GM12878 (cell line): ENCODE results near the gene FADS1. TPM values are rescaled to one million over a fixed set of nuclear protein-coding genes. Genes with fewer than 3 reads are reported as not detected.

Experiments used
- ATAC-seq: fragments of 200-7000 bp; cut with Tn5 transposase; 3 replicates; pipeline ENCODE4 v1.9.1; 2020; ENCODE audit warnings: mild to moderate bottlenecking, moderate library complexity
- BruUV-seq: library from RNA; stranded (reverse); fragments of 400-500 nt; replicated peaks from 2 replicates; lab custom pipeline; 2021; lab: Mats Ljungman, UMichigan
- CTCF ChIA-PET: fragments of 300-600 bp; sonication (Branson Sonifier 250); formaldehyde crosslinking; extraction: SDS; loops from one replicate; lab custom pipeline; 2021; ENCODE audit warnings: inconsistent platforms; lab: Yijun Ruan, JAX
- POLR2A ChIA-PET: fragments of 350-600 bp; formaldehyde crosslinking; extraction: SDS; loops from one replicate; lab custom pipeline; 2021; ENCODE audit warnings: inconsistent platforms; lab: Charles Lee
- RAD21 ChIA-PET: fragments of 300-600 bp; sonication (Branson Sonifier 250); formaldehyde crosslinking; loops from one replicate; lab custom pipeline; 2023; ENCODE audit warnings: antibody characterized with exemption; ENCODE audit not compliant: unreplicated experiment; lab: Charles Lee
- SMC1A ChIA-PET: fragments of 300-600 bp; sonication (Branson Sonifier 250); formaldehyde crosslinking; loops from one replicate; lab custom pipeline; 2023; ENCODE audit not compliant: unreplicated experiment, uncharacterized antibody; lab: Charles Lee
- DNase-seq: peaks from one replicate; pipeline ENCODE4 v3.0.0-alpha.2; 2011; ENCODE audit warnings: low read depth, low spot score
- FAIRE-seq: peaks from 3 replicates; lab custom pipeline; 2011; peaks lifted over from hg19 to GRCh38; lab: Jason Lieb, UNC
- H2AFZ ChIP-seq: 2 replicates; pipeline ENCODE4 v1.6.0; 2011; ENCODE audit warnings: low read depth, low read length, control low read depth; ENCODE audit not compliant: control insufficient read depth
- H3K27ac ChIP-seq: 2 replicates; pipeline ENCODE4 v1.5.1; 2011; ENCODE audit warnings: control low read depth; ENCODE audit not compliant: control insufficient read depth, insufficient read depth
- H3K27me3 ChIP-seq, 2 experiments: replicated peaks in 1 of 2; 2 replicates each; pipeline versions ENCODE4 v1.6.0 to v1.6.1; 2011; ENCODE audit warnings: low read length in 1 of 2; ENCODE audit not compliant: control insufficient read depth in 2 of 2, insufficient read depth in 2 of 2
- H3K36me3 ChIP-seq, 2 experiments: 2 replicates each; pipeline ENCODE4 v1.5.1; 2011; ENCODE audit warnings: low read length in 1 of 2; ENCODE audit not compliant: control insufficient read depth in 2 of 2, insufficient read depth in 2 of 2
- H3K4me1 ChIP-seq: 2 replicates; pipeline ENCODE4 v1.6.1; 2011; ENCODE audit warnings: mild to moderate bottlenecking, low read length, moderate library complexity, mixed read lengths; ENCODE audit not compliant: control insufficient read depth, insufficient read depth
- H3K4me2 ChIP-seq: 2 replicates; pipeline ENCODE4 v1.6.0; 2011; ENCODE audit warnings: control low read depth; ENCODE audit not compliant: control insufficient read depth, insufficient read depth
- H3K4me3 ChIP-seq: fragments of 200-600 bp; sonication (generic); 2 replicates; pipeline ENCODE4 v1.5.1; 2016
- H3K79me2 ChIP-seq: 2 replicates; pipeline ENCODE4 v1.6.0; 2011; ENCODE audit warnings: low read length; ENCODE audit not compliant: control insufficient read depth, insufficient read depth
- H3K9ac ChIP-seq: 2 replicates; pipeline ENCODE4 v1.8.0; 2011; ENCODE audit warnings: low read length, control low read depth, mixed read lengths; ENCODE audit not compliant: control insufficient read depth, insufficient read depth
- H3K9me3 ChIP-seq: replicated peaks from 3 replicates; pipeline ENCODE4 v1.5.1; 2011; ENCODE audit warnings: mild to moderate bottlenecking, low read length; ENCODE audit not compliant: control insufficient read depth, insufficient read depth
- H4K20me1 ChIP-seq: 2 replicates; pipeline ENCODE4 v1.6.0; 2011; ENCODE audit not compliant: control insufficient read depth, insufficient read depth
- MTA3 ChIP-seq: IDR thresholded peaks from 2 replicates; pipeline ENCODE4 v1.6.1; 2012; ENCODE audit warnings: low read length, inconsistent platforms, borderline replicate concordance
- TCF3 ChIP-seq: IDR thresholded peaks from 2 replicates; pipeline ENCODE4 v1.6.1; 2012; ENCODE audit warnings: low read depth, mild to moderate bottlenecking, low read length, borderline replicate concordance; ENCODE audit not compliant: insufficient read depth
- TCF7 ChIP-seq: IDR thresholded peaks from 2 replicates; pipeline ENCODE4 v1.6.1; 2014; ENCODE audit warnings: antibody characterized with exemption, borderline replicate concordance
- WGBS: methylation state at CpG from one replicate; pipeline ENCODE4 v1.1.6; 2016; ENCODE audit warnings: low lambda C conversion rate; ENCODE audit not compliant: insufficient replicate concordance, insufficient coverage; ENCODE audit errors: missing lambda C conversion rate; 5-methylcytosine and 5-hydroxymethylcytosine counted together
- in situ Hi-C: fragments of 300-500 bp; cut with MboI; formaldehyde crosslinking; loops from 9 replicates; pipeline ENCODE4 v1.14.3; 2018; ENCODE audit warnings: mixed read lengths
- intact Hi-C: fragments of 100-400 bp; cut with micrococcal nuclease; formaldehyde crosslinking; loops from one replicate; pipeline ENCODE4 v1.14.2; 2022; ENCODE audit not compliant: unreplicated experiment
- polyA plus RNA-seq, 11 experiments: library from polyadenylated mRNA; depleted of rRNA in 4 of 11; unstranded in 6 of 11; stranded (reverse) in 5 of 11; fragments of >200 nt; fragmentation: Nextera tagmentation in 4 of 11; fragmentation: Illumina TruSeq in 1 of 11; extraction: Ambion mirVana in 4 of 11; extraction: Trizol in 1 of 11; gene quantifications; 1 replicate in 1 of 11; 2 replicates in 10 of 11; pipeline versions ENCODE4 v1.2.1 to v1.2.3, GENCODE V29; 2011 to 2016; ENCODE audit warnings: inconsistent platforms in 2 of 11, missing spikeins in 2 of 11, low read depth in 1 of 11
- total RNA-seq, 4 experiments: library from RNA; depleted of rRNA in 3 of 4; stranded (reverse); fragments of >200 nt in 3 of 4; fragmentation: Illumina TruSeq in 1 of 4; extraction: Trizol in 1 of 4; gene quantifications; 2 replicates each; pipeline versions ENCODE4 v1.2.1 to v1.2.3, GENCODE V29; 2013 to 2021
- TF ChIP-seq, protein P1 (sequence below): fragments of 450-650 bp; IDR thresholded peaks from 2 replicates; pipeline ENCODE4 v1.6.1; 2017; ENCODE audit warnings: low read depth, mild to moderate bottlenecking, moderate library complexity
- TF ChIP-seq, protein P2 (sequence below): fragments of 450-650 bp; IDR thresholded peaks from 2 replicates; pipeline ENCODE4 v1.6.1; 2018; ENCODE audit warnings: mild to moderate bottlenecking, low read depth, moderate library complexity; ENCODE audit not compliant: partially characterized antibody

The FADS1 gene
- total and polyA plus RNA-seq, 10 of the 15 experiments (the other 5 are each of a cell fraction or from before 2014, with no cell fraction given) = 8.8 to 73.9 (median 39.0) TPM

DNA sequence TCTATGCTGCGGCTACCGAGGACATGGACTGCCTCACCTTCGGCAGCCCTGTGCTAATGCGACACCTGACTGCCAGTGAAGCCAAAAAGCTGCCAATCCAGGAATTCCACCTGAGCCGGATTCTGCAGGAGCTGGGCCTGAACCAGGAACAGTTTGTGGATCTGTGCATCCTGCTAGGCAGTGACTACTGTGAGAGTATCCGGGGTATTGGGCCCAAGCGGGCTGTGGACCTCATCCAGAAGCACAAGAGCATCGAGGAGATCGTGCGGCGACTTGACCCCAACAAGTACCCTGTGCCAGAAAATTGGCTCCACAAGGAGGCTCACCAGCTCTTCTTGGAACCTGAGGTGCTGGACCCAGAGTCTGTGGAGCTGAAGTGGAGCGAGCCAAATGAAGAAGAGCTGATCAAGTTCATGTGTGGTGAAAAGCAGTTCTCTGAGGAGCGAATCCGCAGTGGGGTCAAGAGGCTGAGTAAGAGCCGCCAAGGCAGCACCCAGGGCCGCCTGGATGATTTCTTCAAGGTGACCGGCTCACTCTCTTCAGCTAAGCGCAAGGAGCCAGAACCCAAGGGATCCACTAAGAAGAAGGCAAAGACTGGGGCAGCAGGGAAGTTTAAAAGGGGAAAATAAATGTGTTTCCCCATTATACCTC lies 20.8 kb downstream of the FADS1 start:
- ChIA-PET CTCF (interaction anchor here (1.0 to 12.7 kb wide), 19 partner anchors 8 to 316 kb away, joined by 3 to 188 read pairs (median 39); partner anchors contain the start of genes BEST1, FADS1 and FADS2), SMC1A (interaction anchor here (1.2 to 6.0 kb wide), 15 partner anchors 9 to 313 kb away, joined by 3 to 86 read pairs (median 15); partner anchors contain the start of genes BEST1 and FADS2), POLR2A (interaction anchor here (2.1 to 7.0 kb wide), 3 partner anchors 20 to 39 kb away, joined by 21 to 77 read pairs (median 22); partner anchors contain the start of genes FADS1 and FADS2), RAD21 (interaction anchor here (0.9 to 6.2 kb wide), 13 partner anchors 8 to 317 kb away, joined by 3 to 96 read pairs (median 9); partner anchors contain the start of genes BEST1 and FADS2)
- no peak for TF ChIP-seq TCF3
- TF ChIP-seq, protein P1, sequence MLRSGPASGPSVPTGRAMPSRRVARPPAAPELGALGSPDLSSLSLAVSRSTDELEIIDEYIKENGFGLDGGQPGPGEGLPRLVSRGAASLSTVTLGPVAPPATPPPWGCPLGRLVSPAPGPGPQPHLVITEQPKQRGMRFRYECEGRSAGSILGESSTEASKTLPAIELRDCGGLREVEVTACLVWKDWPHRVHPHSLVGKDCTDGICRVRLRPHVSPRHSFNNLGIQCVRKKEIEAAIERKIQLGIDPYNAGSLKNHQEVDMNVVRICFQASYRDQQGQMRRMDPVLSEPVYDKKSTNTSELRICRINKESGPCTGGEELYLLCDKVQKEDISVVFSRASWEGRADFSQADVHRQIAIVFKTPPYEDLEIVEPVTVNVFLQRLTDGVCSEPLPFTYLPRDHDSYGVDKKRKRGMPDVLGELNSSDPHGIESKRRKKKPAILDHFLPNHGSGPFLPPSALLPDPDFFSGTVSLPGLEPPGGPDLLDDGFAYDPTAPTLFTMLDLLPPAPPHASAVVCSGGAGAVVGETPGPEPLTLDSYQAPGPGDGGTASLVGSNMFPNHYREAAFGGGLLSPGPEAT = no peak
- TF ChIP-seq MTA3 = no peak
- TF ChIP-seq, protein P2, sequence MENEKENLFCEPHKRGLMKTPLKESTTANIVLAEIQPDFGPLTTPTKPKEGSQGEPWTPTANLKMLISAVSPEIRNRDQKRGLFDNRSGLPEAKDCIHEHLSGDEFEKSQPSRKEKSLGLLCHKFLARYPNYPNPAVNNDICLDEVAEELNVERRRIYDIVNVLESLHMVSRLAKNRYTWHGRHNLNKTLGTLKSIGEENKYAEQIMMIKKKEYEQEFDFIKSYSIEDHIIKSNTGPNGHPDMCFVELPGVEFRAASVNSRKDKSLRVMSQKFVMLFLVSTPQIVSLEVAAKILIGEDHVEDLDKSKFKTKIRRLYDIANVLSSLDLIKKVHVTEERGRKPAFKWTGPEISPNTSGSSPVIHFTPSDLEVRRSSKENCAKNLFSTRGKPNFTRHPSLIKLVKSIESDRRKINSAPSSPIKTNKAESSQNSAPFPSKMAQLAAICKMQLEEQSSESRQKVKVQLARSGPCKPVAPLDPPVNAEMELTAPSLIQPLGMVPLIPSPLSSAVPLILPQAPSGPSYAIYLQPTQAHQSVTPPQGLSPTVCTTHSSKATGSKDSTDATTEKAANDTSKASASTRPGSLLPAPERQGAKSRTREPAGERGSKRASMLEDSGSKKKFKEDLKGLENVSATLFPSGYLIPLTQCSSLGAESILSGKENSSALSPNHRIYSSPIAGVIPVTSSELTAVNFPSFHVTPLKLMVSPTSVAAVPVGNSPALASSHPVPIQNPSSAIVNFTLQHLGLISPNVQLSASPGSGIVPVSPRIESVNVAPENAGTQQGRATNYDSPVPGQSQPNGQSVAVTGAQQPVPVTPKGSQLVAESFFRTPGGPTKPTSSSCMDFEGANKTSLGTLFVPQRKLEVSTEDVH = no peak
- no peak for TF ChIP-seq TCF7
- no peaks in the 10 kb centered on the region for H3K9me3 ChIP-seq
- no peak overlapping the region for H3K27ac ChIP-seq
- H4K20me1 ChIP-seq = no peaks in the 10 kb centered on the region
- BruUV-seq = no TSS peak
- H3K9ac ChIP-seq = no peak overlapping the region
- FAIRE-seq = no peak
- no peaks in the 10 kb centered on the region for H3K27me3 ChIP-seq
- no peak overlapping the region for H3K4me2 ChIP-seq
- no peak for ATAC-seq
- in situ Hi-C loops (loop anchor here (5.0 kb wide), 2 partner anchors 101 to 311 kb away; no protein-coding TSS in a partner anchor), intact Hi-C loops (loop anchor here (5.0 kb wide), 4 partner anchors 76 to 311 kb away; partner anchors contain the start of gene FTH1)
- H3K79me2 ChIP-seq = peaks cover 76% of the 10 kb centered on the region
- DNase-seq = no peak
- H3K36me3 ChIP-seq = peaks cover 7 to 9% of the 10 kb centered on the region in 2 experiments; a peak in 3 of 4 replicates
- H3K4me1 ChIP-seq = no peaks in the 10 kb centered on the region; the same call in 1 of the 2 replicates
- WGBS = 97% methylated on average over 18 of the region's 18 CpGs
- H2AFZ ChIP-seq = no peak overlapping the region
- H3K4me3 ChIP-seq = no peak overlapping the region
